T-helper 9 cell (primary cell): Measurements from ENCODE around the gene FKBP11.
A peak's percentile ranks its signal among the peaks of the same experiment; 100 is the strongest.

Experiments used
- DNase-seq: peaks from one replicate; pipeline ENCODE4 v3.0.0-alpha.2; 2020
- total RNA-seq, 2 donors: gene quantifications; one replicate each; lab custom pipeline; 2026; lab: John Stamatoyannopoulos, UW

Gene FKBP11
- total RNA-seq: 36.9 to 75.1 reads per million in 2 donors

- peak; percentile 66 for DNase-seq
Observed at GRCh38 chr12:48925304-48926011, at the start of gene FKBP11. FKBP11 (minus strand) TSS chr12:48925492; CDS start chr12:48925428, 64 bp downstream.

GRCh38 chr12:48973941-48974673 is 48.8 kb upstream of the FKBP11 start:
- peak; percentile 38 for DNase-seq

- DNase-seq: no peak
Observed at GRCh38 chr12:48973531-48973930, 48.2 kb upstream of the FKBP11 start.

- no peak for DNase-seq
Observed at GRCh38 chr12:48972952-48973483, 47.7 kb upstream of the FKBP11 start.

- no peak for DNase-seq
Observed at GRCh38 chr12:48972213-48972951, 47.1 kb upstream of the FKBP11 start.

GRCh38 chr12:48970702-48971334 is 45.5 kb upstream of the FKBP11 start:
- no peak for DNase-seq

GRCh38 chr12:48969833-48970701 is 44.8 kb upstream of the FKBP11 start:
- DNase-seq: peak; percentile 35

- no peak for DNase-seq
Observed at GRCh38 chr12:48969160-48969771, 44.0 kb upstream of the FKBP11 start.

GRCh38 chr12:48968467-48968866 is 43.2 kb upstream of the FKBP11 start:
- no peak for DNase-seq

- DNase-seq: no peak
Observed at GRCh38 chr12:48967991-48968390, 42.7 kb upstream of the FKBP11 start.

GRCh38 chr12:48966177-48966895 is 41.0 kb upstream of the FKBP11 start:
- DNase-seq: no peak

- DNase-seq: no peak
Observed at GRCh38 chr12:48965298-48965838, 40.1 kb upstream of the FKBP11 start.

- DNase-seq: no peak
Observed at GRCh38 chr12:48961801-48962200, 36.5 kb upstream of the FKBP11 start.

GRCh38 chr12:48961331-48961730 is 36.0 kb upstream of the FKBP11 start:
- DNase-seq: no peak

GRCh38 chr12:48960834-48961233 is 35.5 kb upstream of the FKBP11 start:
- no peak for DNase-seq

- no peak for DNase-seq
Observed at GRCh38 chr12:48958049-48958388, 32.7 kb upstream of the FKBP11 start.

- DNase-seq: peak; percentile 94
Observed at GRCh38 chr12:48957141-48958048, 32.1 kb upstream of the FKBP11 start, which contains the start of gene ARF3. ARF3 (minus strand) TSS chr12:48957487; CDS start chr12:48941095, 16,392 bp downstream.

GRCh38 chr12:48956279-48957140 is 31.2 kb upstream of the FKBP11 start:
- peak; percentile 5 for DNase-seq
